Neural progenitor cell (in vitro differentiated cells): ENCODE results near the gene SLC41A1.
A peak's percentile ranks its signal among the peaks of the same experiment; 100 is the strongest.

Experiments used
- CTCF ChIP-seq: fragments of 200-600 bp; sonication (generic); IDR thresholded peaks from 2 replicates; pipeline ENCODE4 v1.5.1; 2017; ENCODE audit warnings: antibody characterized with exemption, mild to moderate bottlenecking
- EZH2 ChIP-seq: fragments of 200-600 bp; sonication (generic); IDR thresholded peaks from 2 replicates; pipeline ENCODE4 v1.6.1; 2017; ENCODE audit warnings: antibody characterized with exemption, mild to moderate bottlenecking, moderate library complexity
- EZH2phosphoT487 ChIP-seq: fragments of 200-600 bp; sonication (generic); IDR thresholded peaks from 2 replicates; pipeline ENCODE4 v1.6.1; 2017; ENCODE audit warnings: antibody characterized with exemption

GRCh38 chr1:205810448-205811157 is 2.4 kb downstream of the SLC41A1 start:
- TF ChIP-seq CTCF (peak; percentile 36), EZH2phosphoT487 (no peak), EZH2 (no peak)
